Fibroblast of the aortic adventitia (primary cell): ENCODE data around the gene CRLF1. TPM values are rescaled to one million over a fixed set of nuclear protein-coding genes. Genes with fewer than 3 reads are reported as not detected.
"Not testable (repeated sequence)": the region's sequence is repeated elsewhere in the genome, so short reads cannot be mapped to it uniquely, and the experiment has no call there.

Experiments
- DNase-seq: peaks from one replicate; pipeline ENCODE4 v3.0.0-alpha.2; 2010; ENCODE audit warnings: low read depth
- H3K4me3 ChIP-seq: 2 replicates; pipeline ENCODE4 v1.5.1; 2011; ENCODE audit warnings: low read depth, mild to moderate bottlenecking, control low read depth, low read length, moderate library complexity
- CTCF ChIP-seq: IDR thresholded peaks from 2 replicates; pipeline ENCODE4 v1.5.1; 2011; ENCODE audit warnings: mild to moderate bottlenecking, low read length, control low read depth, inconsistent platforms; ENCODE audit not compliant: insufficient read depth
- total RNA-seq: library from RNA; depleted of rRNA; stranded (reverse); fragments of >200 nt; gene quantifications from 2 replicates; pipeline ENCODE4 v1.2.3, GENCODE V29; 2012; ENCODE audit warnings: low replicate concordance

The CRLF1 gene
- total RNA-seq, 1 donor, result 69.1 TPM

GRCh38 chr19:18596752-18597157 lies 9.8 kb downstream of the CRLF1 start:
- H3K4me3 ChIP-seq, result no peak overlapping the region
- no peak for DNase-seq
- TF ChIP-seq CTCF, result no peak

GRCh38 chr19:18595475-18595874 lies 11.1 kb downstream of the CRLF1 start:
- TF ChIP-seq CTCF, result no peak
- DNase-seq, result no peak
- no peak overlapping the region for H3K4me3 ChIP-seq

GRCh38 chr19:18594824-18595373 lies 11.7 kb downstream of the CRLF1 start:
- H3K4me3 ChIP-seq, result peak overlapping the region; percentile 53
- TF ChIP-seq CTCF, result no peak

GRCh38 chr19:18594096-18594823 lies 12.3 kb downstream of the CRLF1 start:
- DNase-seq, result peak; percentile 66
- peak; percentile 67 for TF ChIP-seq CTCF
- H3K4me3 ChIP-seq, result peak overlapping the region; percentile 53

More at GRCh38 chr19:18594824-18595373, 11.7 kb downstream of the CRLF1 start:
- DNase-seq, result no peak

GRCh38 chr19:18593367-18594095 lies 13.1 kb downstream of the CRLF1 start:
- no peak for DNase-seq
- no peak overlapping the region for H3K4me3 ChIP-seq
- TF ChIP-seq CTCF, result no peak

GRCh38 chr19:18592732-18593131 lies 13.9 kb downstream of the CRLF1 start:
- DNase-seq, result not testable (repeated sequence)

GRCh38 chr19:18591735-18592385 lies 14.7 kb downstream of the CRLF1 start:
- no peak overlapping the region for H3K4me3 ChIP-seq
- no peak for TF ChIP-seq CTCF
- no peak for DNase-seq

More at GRCh38 chr19:18592732-18593131, 13.9 kb downstream of the CRLF1 start:
- not testable (repeated sequence) for H3K4me3 ChIP-seq
